Amygdala (tissue), 56 donors: ENCODE data around the gene ARID2.

ENCODE experiments used
- DNase-seq, 56 donors: peaks; one replicate each; lab custom pipeline; 2025; lab: John Stamatoyannopoulos, UW

Gene ARID2

DNA sequence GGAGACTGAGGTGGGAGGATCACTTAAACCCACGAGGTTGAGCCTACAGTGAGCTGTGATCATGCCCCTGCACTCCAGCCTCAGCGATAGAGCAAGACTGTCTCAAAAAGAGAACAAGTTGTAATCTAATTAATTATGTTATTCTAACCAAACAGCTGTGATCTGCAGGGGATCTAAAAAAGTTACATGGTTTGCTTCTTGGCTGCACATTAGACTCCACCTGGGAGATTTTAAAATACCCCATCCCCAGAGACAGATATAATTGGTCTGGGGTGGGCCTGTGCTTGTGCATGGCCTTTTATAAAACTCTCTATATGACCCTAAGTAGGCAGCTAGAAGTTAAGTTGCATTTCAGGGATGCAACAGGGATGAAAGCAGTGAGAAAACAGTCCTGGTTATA, 184.1 kb downstream of the ARID2 start:
- DNase-seq: no peak

DNA sequence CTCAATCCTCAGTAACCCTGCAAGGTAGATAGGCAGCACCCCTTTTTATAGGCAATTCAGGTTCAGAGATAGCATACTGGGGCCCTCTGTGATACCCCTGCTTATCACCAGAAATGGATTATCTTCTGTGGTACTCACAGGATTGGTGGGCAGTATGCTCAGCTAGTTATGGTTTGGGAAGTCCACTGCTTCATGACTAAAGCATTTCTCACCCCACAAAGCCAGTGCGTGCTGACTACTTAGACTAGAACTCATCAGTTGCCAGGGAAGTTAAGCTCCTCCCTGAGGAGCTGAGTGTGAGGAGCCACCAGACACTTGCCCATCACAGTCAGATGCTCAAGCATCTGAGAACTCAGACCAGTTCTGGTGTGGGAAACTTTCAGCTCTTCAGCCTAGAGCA, 184.6 kb downstream of the ARID2 start:
- no peak for DNase-seq

DNA sequence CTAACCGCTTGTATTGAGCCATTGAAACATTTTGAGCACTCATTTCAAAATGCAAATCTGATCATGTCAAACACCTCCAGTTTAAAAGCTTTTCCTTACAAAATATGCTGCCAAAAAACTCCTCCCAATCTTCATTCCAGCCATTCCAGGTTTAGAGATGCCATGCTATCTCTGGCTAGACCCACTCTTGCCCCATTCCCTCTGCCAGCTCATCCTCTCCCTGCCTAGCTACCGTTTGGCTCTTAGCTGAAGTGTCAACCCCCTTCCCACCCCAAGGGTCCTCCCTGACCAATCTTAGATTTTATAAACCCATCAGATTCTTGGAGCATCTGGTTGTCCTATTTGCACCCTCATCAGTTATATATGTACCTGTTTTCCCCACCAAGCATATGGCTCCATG, 185.9 kb downstream of the ARID2 start:
- no peak for DNase-seq

DNA sequence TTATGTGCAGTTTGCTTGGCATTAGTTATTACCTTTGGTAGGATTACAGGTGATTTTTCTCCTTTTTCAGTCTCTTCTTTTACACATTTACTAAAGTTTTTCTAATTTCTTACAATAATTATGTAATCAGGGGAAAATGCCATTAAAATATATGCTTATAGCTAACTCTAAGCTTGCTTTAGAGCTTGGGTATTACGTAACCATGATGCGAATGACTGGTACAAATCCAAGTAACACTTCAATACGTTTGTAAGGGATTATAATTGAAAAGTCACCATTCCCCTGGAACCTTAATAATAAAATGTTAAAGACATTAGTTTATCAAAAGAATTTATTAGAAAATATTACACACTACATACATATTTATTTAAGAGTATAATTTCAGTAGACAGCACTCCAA, 189.3 kb downstream of the ARID2 start:
- no peak for DNase-seq

DNA sequence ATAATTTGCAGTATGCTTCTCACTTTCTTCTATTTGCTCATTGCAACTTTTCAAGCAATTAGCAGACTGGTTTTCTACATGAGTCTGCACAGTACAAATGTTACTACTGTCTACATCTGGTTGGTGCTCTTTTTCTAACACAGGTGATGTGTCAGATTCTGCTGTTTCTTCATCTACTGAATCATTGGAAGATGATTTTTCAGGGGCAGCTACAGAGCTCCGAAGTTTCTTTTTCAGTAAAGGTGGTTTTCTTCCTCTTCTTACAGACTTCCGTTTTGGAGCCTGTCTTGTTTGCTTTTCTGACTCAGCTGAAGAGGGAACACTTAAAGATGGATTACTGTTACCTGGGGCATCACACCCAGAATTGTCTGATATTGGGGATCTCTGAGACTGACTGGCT, 198.8 kb downstream of the ARID2 start:
- DNase-seq: no peak

DNA sequence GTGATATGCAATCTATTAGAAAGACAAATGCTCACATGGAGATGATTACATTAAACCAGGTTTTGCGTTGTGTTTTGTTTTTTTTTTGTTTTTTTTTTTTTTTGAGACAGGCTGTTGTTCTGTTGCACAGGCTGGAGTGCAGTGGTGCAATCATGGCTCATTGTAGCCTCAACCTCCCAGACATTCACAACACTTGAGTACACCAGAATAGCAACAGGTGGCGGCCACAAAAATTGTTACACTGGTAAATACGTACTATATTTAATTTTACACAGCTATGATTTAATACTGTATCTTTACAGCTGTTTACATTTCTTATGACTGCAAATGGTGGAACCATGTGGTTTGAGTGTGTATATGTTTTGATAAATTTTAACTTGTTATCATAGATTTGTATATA, 200.9 kb downstream of the ARID2 start:
- DNase-seq: no peak

DNA sequence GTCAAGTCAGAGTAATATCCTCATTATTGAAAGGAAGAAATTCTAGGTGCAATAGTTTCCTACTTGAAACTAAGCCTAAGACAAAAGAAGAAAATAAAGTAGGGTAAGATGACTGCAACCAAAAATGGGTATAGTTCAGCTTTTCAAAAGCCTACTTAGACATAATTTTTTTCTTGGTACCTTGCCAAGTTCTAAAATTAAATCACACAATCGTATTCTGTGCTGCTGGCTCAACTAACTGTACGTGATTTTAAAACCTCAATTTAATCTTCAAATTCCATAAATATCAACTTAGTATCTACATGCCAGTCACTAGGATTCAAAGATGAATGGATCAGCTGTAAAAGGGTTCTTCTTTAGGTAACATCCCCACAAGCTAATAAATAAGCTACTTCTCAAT, 204.0 kb downstream of the ARID2 start:
- DNase-seq: no peak

DNA sequence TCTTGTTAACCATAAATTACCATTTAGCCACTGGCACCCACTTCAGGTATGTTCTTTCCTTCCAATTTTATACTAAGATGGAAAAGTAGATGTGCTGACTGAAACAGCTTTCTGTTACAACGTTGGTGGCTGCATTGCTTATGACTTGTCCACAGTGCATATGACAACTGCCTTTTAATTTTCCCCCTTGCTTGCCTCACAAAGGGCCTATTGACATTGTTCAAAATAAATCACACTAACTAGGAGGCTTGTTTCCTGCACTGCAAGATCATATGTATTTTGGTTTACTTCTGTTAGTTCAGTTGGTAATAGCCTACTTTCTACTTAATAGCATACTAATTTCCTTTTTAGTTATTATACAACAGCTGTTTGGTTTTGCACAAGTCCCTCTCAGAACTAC, 205.4 kb downstream of the ARID2 start:
- DNase-seq: no peak

DNA sequence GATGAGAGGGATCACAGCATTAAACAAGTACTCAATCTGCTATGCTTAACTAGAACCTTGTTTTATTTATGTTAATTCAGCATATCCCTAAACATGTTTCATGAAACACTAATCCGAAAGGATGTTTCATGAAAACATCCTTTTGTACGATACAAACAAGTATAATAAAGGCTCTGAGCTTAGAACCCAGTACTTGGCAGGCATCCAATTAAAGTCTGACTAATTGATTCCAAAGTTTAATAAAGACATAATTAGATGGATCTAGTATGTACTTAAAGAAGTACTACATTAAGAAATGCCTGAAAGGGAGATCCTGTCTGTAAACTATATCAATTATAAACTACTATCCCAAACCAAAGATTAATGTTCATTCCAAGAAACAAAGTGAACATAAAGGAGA, 209.1 kb downstream of the ARID2 start:
- no peak for DNase-seq

DNA sequence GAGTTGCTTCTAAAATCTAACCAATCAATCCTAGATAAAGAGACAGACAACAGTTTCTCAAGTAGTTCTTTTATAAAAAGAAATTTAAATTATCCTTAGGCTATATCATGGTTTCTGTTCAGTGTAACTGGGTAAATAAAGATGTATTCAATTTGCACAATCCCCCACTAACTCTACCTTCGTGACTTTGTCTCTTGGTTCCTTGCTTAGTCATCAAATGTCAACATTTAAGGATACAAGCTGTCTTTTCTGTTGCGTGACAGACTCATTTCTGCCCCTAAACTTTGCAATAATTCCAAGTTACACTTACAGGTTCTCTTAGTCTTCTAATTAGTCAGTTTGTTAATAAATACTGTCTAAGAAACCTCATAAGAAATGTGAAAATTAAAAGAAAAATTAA, 210.3 kb downstream of the ARID2 start:
- no peak for DNase-seq

DNA sequence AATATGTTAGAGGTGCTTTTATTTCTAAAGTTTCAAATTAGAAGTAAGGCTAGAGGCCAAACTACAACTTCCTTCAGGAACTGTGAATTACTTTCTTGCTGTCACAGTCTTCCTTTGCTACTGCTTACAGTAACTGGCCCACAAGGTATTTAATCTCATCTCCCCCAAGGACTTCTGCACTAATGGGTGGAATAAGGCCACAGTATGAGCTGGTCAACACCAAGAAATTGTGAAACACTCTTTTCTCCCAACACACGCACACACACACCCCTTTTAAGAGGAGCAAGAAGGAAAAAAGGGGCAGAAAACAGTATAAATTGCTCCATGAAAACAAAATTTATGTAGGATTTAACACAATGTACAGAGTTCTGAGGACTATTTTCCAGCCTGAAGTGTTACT, 215.3 kb downstream of the ARID2 start:
- no peak for DNase-seq

DNA sequence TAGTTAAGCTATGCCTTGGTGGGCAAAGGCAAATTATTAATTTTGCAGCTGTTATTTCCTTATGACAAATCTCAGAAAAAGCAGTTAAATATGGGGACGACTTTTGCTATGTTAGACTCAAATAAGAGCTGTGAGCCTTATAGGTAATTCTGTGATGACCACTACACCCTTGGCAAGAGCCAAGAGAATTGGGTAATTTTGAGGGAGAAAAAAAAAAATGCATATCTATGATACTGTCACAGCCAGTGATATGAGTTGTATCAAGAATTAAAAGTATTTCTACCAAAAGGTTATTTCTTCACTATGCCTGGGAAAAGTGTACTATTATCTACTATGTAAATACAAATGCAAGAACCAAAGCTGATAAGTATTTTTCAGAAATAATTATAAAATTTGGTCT, 216.9 kb downstream of the ARID2 start:
- DNase-seq: no peak

DNA sequence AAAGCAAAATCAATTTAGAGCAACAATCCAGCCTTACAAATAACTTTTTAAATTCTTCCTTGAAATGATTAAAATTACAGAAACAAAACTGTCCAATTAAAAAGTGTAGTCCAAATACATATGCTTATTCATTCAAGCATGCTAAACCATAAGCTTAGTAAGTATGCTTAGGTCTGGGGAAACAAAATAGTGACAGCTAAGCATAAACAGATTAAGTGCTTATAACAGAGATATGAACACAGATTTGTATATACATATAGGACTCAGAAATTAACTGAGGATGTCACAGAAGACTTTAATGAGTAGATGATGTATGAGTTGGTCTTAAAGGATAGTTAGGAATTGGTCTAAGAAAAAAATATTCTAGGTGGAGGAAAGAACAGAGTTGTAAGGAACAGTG, 219.0 kb downstream of the ARID2 start:
- DNase-seq: no peak
